Astrocyte (in vitro differentiated cells and primary cell): ENCODE measurements around the gene TTC31. TPM values are rescaled to one million over a fixed set of nuclear protein-coding genes. Genes with fewer than 3 reads are reported as not detected.
"Not testable (repeated sequence)": the region's sequence is repeated elsewhere in the genome, so short reads cannot be mapped to it uniquely, and the experiment has no call there.

Experiments used
- DNase-seq: peaks from one replicate; pipeline ENCODE4 v3.0.0-alpha.2; 2010; ENCODE audit warnings: low read depth
- FAIRE-seq: peaks from 2 replicates; lab custom pipeline; 2011; peaks lifted over from hg19 to GRCh38; lab: Jason Lieb, UNC
- H2AFZ ChIP-seq: 2 replicates; pipeline ENCODE4 v1.6.0; 2012; ENCODE audit warnings: low read depth, low read length, inconsistent platforms
- H3K27ac ChIP-seq: 2 replicates; pipeline ENCODE4 v1.5.1; 2011; ENCODE audit warnings: low read depth, low read length, inconsistent platforms
- H3K27me3 ChIP-seq: 2 replicates; pipeline ENCODE4 v1.6.0; 2011; ENCODE audit warnings: low read length, inconsistent platforms; ENCODE audit not compliant: insufficient read depth
- H3K36me3 ChIP-seq: 2 replicates; pipeline ENCODE4 v1.5.1; 2011; ENCODE audit warnings: low read length, inconsistent platforms; ENCODE audit not compliant: insufficient read depth
- H3K4me1 ChIP-seq: 2 replicates; pipeline ENCODE4 v1.5.1; 2011; ENCODE audit warnings: low read length, inconsistent platforms; ENCODE audit not compliant: insufficient read depth
- H3K4me2 ChIP-seq: 2 replicates; pipeline ENCODE4 v1.6.0; 2012; ENCODE audit warnings: low read length, inconsistent platforms
- H3K4me3 ChIP-seq: 2 replicates; pipeline ENCODE4 v1.5.1; 2011; ENCODE audit warnings: low read depth, mild to moderate bottlenecking, low read length, inconsistent platforms; ENCODE audit not compliant: insufficient read depth
- H3K79me2 ChIP-seq: 2 replicates; pipeline ENCODE4 v1.6.0; 2012; ENCODE audit warnings: mild to moderate bottlenecking, low read length, inconsistent platforms; ENCODE audit not compliant: insufficient read depth
- H3K9ac ChIP-seq: 2 replicates; pipeline ENCODE4 v1.6.0; 2012; ENCODE audit warnings: mild to moderate bottlenecking, low read length, inconsistent platforms
- H3K9me3 ChIP-seq: 2 replicates; pipeline ENCODE4 v1.5.1; 2012; ENCODE audit warnings: low read depth, mild to moderate bottlenecking, low read length, inconsistent platforms; ENCODE audit not compliant: insufficient read depth
- H4K20me1 ChIP-seq: 2 replicates; pipeline ENCODE4 v1.6.0; 2012; ENCODE audit warnings: low read length, inconsistent platforms; ENCODE audit not compliant: insufficient read depth
- H3K27ac Mint-ChIP-seq: one replicate; pipeline ENCODE4 v1.8.0; 2021; ENCODE audit warnings: mild to moderate bottlenecking, mixed read lengths; ENCODE audit not compliant: unreplicated experiment
- H3K27me3 Mint-ChIP-seq: one replicate; pipeline ENCODE4 v1.8.0; 2021; ENCODE audit warnings: low read depth, mixed read lengths; ENCODE audit not compliant: unreplicated experiment
- H3K36me3 Mint-ChIP-seq: one replicate; pipeline ENCODE4 v1.8.0; 2021; ENCODE audit warnings: low read depth, mixed read lengths; ENCODE audit not compliant: unreplicated experiment
- H3K4me1 Mint-ChIP-seq: one replicate; pipeline ENCODE4 v1.8.0; 2021; ENCODE audit warnings: low read depth, mixed read lengths; ENCODE audit not compliant: unreplicated experiment
- H3K4me3 Mint-ChIP-seq: one replicate; pipeline ENCODE4 v1.8.0; 2021; ENCODE audit warnings: mild to moderate bottlenecking, moderate library complexity, mixed read lengths; ENCODE audit not compliant: unreplicated experiment
- H3K9me3 Mint-ChIP-seq: one replicate; pipeline ENCODE4 v1.8.0; 2021; ENCODE audit warnings: mild to moderate bottlenecking, mixed read lengths; ENCODE audit not compliant: unreplicated experiment
- EZH2 ChIP-seq: IDR thresholded peaks from 2 replicates; pipeline ENCODE4 v1.6.1; 2012; ENCODE audit warnings: mild to moderate bottlenecking, low read length, inconsistent platforms; ENCODE audit not compliant: insufficient read depth
- total RNA-seq: library from RNA; stranded (reverse); gene quantifications from 2 replicates; pipeline ENCODE4 v1.2.1, GENCODE V29; 2021

TTC31 gene
- total RNA-seq, 1 donor from 2014 or later: 12.0 TPM

DNA sequence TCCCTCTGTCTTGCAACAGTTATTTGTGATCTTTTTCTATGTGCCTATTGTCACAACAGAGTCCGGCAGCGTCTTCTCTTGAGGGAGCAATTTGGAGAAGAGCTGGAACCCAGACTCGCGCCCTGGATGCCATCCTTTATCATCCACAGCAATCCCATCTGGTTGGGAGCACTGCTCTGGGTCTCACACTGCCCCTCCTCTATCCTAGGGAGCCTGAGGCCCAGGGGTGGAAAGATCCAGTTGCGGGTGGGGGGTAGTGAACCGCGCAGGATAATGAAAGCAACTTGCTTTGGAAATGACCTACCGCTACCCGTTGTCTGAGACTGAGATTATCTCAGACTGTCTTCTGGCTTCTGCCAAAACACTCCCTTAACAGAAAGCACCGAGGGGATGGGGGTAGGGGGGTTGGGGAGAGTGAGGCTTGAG, 23.9 kb upstream of the TTC31 start:
- H4K20me1 ChIP-seq: peaks cover 16% of the 10 kb centered on the region
- peaks cover 39% of the 10 kb centered on the region for H3K79me2 ChIP-seq
- no peak for DNase-seq
- H3K36me3 ChIP-seq: peaks cover 4% of the 10 kb centered on the region
- H3K9me3 Mint-ChIP-seq: no peaks in the 10 kb centered on the region
- H3K4me1 ChIP-seq: peaks cover 17% of the 10 kb centered on the region
- peak overlapping the region; percentile 89 for H3K9ac ChIP-seq
- peak overlapping the region; percentile 95 for H3K4me2 ChIP-seq
- H3K4me3 Mint-ChIP-seq: peak overlapping the region; percentile 98
- peak overlapping the region; percentile 59 for H2AFZ ChIP-seq
- TF ChIP-seq EZH2: no peak
- peak overlapping the region; percentile 93 for H3K27ac Mint-ChIP-seq
- peaks cover 25% of the 10 kb centered on the region for H3K4me1 Mint-ChIP-seq
- H3K27ac ChIP-seq: peak overlapping the region; percentile 56
- no peaks in the 10 kb centered on the region for H3K27me3 ChIP-seq
- no peak for FAIRE-seq
- H3K27me3 Mint-ChIP-seq: no peaks in the 10 kb centered on the region
- H3K9me3 ChIP-seq: no peaks in the 10 kb centered on the region
- H3K4me3 ChIP-seq: peak overlapping the region; percentile 90
- H3K36me3 Mint-ChIP-seq: peaks cover 3% of the 10 kb centered on the region

- not testable (repeated sequence) for H3K36me3 Mint-ChIP-seq, H3K27me3 Mint-ChIP-seq, DNase-seq, H3K27ac ChIP-seq, FAIRE-seq, H3K36me3 ChIP-seq, H2AFZ ChIP-seq, H3K27me3 ChIP-seq, H3K9me3 ChIP-seq, H3K9me3 Mint-ChIP-seq
- H3K4me1 Mint-ChIP-seq: peaks cover 24% of the 10 kb centered on the region
- peak overlapping the region; percentile 90 for H3K4me3 ChIP-seq
- H3K4me2 ChIP-seq: peak overlapping the region; percentile 95
- H4K20me1 ChIP-seq: peaks cover 16% of the 10 kb centered on the region
- H3K4me3 Mint-ChIP-seq: peak overlapping the region; percentile 98
- H3K4me1 ChIP-seq: peaks cover 22% of the 10 kb centered on the region
- H3K79me2 ChIP-seq: peaks cover 46% of the 10 kb centered on the region
- H3K9ac ChIP-seq: peak overlapping the region; percentile 89
- H3K27ac Mint-ChIP-seq: peak overlapping the region; percentile 93
Measured at GRCh38 chr2:74459503-74460118, 23.3 kb upstream of the TTC31 start.

GRCh38 chr2:74460187-74460586, 22.7 kb upstream of the TTC31 start:
- Mint-ChIP-seq H3K4me3 (peak overlapping the region; percentile 98), H3K4me1 (peaks cover 23% of the 10 kb centered on the region), H3K27ac (peak overlapping the region; percentile 66)
- peaks cover 49% of the 10 kb centered on the region for H3K79me2 ChIP-seq
- DNase-seq, FAIRE-seq, H3K36me3 ChIP-seq, H3K4me3 ChIP-seq, H2AFZ ChIP-seq, H3K27me3 Mint-ChIP-seq, H3K9ac ChIP-seq, H3K27ac ChIP-seq, H3K27me3 ChIP-seq, H3K36me3 Mint-ChIP-seq, H3K9me3 Mint-ChIP-seq, H3K9me3 ChIP-seq: not testable (repeated sequence)
- H3K4me1 ChIP-seq: peaks cover 21% of the 10 kb centered on the region
- peaks cover 16% of the 10 kb centered on the region for H4K20me1 ChIP-seq
- peak overlapping the region; percentile 95 for H3K4me2 ChIP-seq
